GM10266 (cell line): Measurements from ENCODE around the gene MEIS1.

Source experiments
- DNase-seq: peaks from one replicate; pipeline ENCODE4 v3.0.0; 2012; ENCODE audit errors: extremely low spot score
- CTCF ChIP-seq: IDR thresholded peaks from 2 replicates; pipeline ENCODE4 v1.5.1; 2012; ENCODE audit warnings: mild to moderate bottlenecking, low read depth; ENCODE audit not compliant: control insufficient read depth, insufficient read depth; ENCODE audit errors: missing control alignments

MEIS1 gene

GRCh38 chr2:66447677-66448076 is 12.8 kb downstream of the MEIS1 start:
- TF ChIP-seq CTCF, result no peak
- DNase-seq, result no peak

GRCh38 chr2:66448136-66448991 is 13.4 kb downstream of the MEIS1 start:
- TF ChIP-seq CTCF, result no peak
- DNase-seq, result no peak

- TF ChIP-seq CTCF, result no peak
Observed at GRCh38 chr2:66452214-66452613, 17.3 kb downstream of the MEIS1 start.

GRCh38 chr2:66452917-66453316 is 18.0 kb downstream of the MEIS1 start:
- TF ChIP-seq CTCF, result no peak
- DNase-seq, result no peak

More at GRCh38 chr2:66452214-66452613, 17.3 kb downstream of the MEIS1 start:
- no peak for DNase-seq

- no peak for TF ChIP-seq CTCF
Observed at GRCh38 chr2:66455490-66455889, 20.6 kb downstream of the MEIS1 start.

GRCh38 chr2:66456183-66457041 is 21.5 kb downstream of the MEIS1 start:
- DNase-seq, result no peak
- TF ChIP-seq CTCF, result no peak

More at GRCh38 chr2:66455490-66455889, 20.6 kb downstream of the MEIS1 start:
- DNase-seq, result no peak
